Measurements from ENCODE around the gene PRR35.

DNA sequence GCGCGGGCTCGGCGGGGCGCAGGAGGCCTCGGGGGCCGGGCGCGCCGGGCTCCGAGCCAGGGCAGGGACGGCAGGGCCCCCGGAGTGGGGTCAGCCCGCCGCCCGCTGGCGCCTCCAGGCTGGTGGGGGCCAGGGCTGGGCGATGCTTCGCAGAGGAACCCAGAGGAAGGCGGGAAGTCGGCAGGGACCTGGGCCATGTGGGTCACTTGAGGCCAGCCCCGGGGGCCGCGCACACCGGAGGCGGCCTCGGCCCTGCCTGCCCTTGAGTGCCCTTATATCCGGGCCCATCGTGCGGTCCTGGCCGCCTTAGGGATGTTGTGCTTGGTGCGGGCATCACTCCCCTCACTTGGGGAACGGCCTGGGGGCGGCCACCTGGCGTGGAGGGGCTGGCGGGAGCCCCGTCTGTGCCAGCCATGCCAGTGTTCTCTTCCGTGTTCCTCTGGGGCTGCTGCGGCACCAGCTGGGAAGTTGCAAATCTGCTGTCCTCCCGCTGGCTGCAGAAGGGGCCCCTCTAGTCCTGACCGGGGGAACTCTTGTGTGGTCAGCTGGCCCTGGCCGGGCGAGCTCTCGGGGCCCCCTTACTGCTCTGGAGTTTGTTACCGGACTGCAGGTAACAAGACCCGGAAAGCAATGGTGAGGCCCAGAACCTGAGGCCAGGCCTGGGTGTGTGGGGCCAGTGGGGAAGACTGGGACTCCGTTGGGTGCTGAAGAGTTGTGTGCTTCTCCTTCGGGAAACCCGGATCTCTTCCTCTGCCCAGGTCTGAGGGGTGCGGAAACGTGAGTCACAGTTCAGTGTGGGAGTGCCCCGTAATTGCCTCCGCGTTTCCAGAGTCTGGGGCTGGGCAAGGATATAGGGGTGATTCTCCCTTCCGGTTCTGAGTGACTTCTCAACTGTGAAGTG is 31.8 kb upstream of the PRR35 start:
- TF ChIP-seq, protein P1, sequence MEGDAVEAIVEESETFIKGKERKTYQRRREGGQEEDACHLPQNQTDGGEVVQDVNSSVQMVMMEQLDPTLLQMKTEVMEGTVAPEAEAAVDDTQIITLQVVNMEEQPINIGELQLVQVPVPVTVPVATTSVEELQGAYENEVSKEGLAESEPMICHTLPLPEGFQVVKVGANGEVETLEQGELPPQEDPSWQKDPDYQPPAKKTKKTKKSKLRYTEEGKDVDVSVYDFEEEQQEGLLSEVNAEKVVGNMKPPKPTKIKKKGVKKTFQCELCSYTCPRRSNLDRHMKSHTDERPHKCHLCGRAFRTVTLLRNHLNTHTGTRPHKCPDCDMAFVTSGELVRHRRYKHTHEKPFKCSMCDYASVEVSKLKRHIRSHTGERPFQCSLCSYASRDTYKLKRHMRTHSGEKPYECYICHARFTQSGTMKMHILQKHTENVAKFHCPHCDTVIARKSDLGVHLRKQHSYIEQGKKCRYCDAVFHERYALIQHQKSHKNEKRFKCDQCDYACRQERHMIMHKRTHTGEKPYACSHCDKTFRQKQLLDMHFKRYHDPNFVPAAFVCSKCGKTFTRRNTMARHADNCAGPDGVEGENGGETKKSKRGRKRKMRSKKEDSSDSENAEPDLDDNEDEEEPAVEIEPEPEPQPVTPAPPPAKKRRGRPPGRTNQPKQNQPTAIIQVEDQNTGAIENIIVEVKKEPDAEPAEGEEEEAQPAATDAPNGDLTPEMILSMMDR (IDR thresholded peaks at IDR 0.05) = no peak
- TF ChIP-seq POLR2A (IDR thresholded peaks at IDR 0.05) = no peak
